ENCODE data around the gene TNFSF4. TPM values are rescaled to one million over a fixed set of nuclear protein-coding genes. Genes with fewer than 3 reads are reported as not detected.
"Not testable (repeated sequence)": the region's sequence is repeated elsewhere in the genome, so short reads cannot be mapped to it uniquely, and the experiment has no call there.

Gene TNFSF4
- total RNA-seq, 3 donors from 2014 or later: 0.82 to 2.1 (median 0.89) TPM

DNA sequence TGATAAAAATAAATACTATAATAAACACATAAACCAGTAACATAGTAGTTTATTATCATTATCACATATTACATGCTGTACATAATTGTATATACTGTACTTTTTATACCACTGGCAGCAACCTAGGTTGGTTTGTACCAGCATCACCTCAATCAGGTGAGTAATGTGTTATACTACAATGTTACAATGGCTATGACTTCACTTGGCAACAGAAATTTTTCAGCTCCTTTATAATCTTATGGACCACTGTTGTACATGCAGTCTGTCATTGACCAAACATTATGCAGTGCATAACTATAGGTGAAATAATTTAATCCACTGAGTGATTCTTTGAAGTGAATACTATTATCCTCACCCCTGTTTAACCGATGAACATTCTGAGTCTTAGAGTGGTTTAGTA lies 44.5 kb downstream of the TNFSF4 start:
- no peak for ATAC-seq
- no peak for TF ChIP-seq CTCF (IDR thresholded peaks at IDR 0.05)
- intact Hi-C loops (cut with DNase I, micrococcal nuclease): no loop called here
- no peak overlapping the region for H3K4me3 ChIP-seq
- DNase-seq: no peak
- H3K36me3 ChIP-seq (ENCODE audit: low read depth): no peaks in the 10 kb centered on the region
- H3K9me3 ChIP-seq: no peaks in the 10 kb centered on the region
- no peaks in the 10 kb centered on the region for H3K4me1 ChIP-seq (ENCODE audit: low read depth)

DNA sequence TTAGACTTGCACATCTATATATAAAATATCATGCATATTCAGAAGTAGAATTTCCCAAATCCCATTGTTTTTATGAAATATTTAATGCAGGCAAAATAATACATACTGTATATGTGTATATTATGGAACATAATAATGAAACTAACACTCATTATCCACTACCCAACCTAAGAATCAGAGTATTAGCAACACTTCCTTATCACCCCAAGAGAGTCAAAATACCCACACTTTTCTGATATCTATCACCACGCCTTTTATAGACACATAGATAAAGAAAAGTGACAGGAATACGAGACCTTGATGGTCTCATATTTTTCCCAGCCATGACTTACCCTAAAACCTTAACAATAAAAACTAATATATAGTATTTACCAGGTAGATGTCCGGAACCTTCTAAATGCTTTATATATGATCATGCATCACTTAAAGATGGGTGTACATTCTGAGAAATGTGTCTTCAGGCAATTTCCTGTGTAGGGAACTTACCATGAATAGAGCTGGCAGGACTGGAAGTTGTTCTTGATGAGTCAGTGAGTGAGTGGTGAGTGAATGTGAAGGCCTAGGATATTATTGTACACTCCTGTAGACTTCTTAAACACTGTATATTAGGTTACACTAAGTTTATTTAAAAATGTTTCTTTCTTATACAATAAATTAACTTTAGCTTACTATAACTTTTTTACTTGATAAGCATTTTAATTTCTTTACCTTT lies 45.5 kb downstream of the TNFSF4 start:
- no peak for TF ChIP-seq CTCF (IDR thresholded peaks at IDR 0.05)
- Histone ChIP-seq H3K4me3 (no peak overlapping the region), H3K9me3 (no peaks in the 10 kb centered on the region), H3K36me3 (ENCODE audit: low read depth) (no peaks in the 10 kb centered on the region), H3K4me1 (ENCODE audit: low read depth) (no peaks in the 10 kb centered on the region)
- DNase-seq: no peak
- ATAC-seq: no peak
- intact Hi-C loops (cut with DNase I, micrococcal nuclease): no loop called here

- DNase-seq; H3K4me1 ChIP-seq (ENCODE audit: low read depth); intact Hi-C loops (cut with DNase I, micrococcal nuclease); H3K4me3 ChIP-seq; ATAC-seq; H3K9me3 ChIP-seq; H3K36me3 ChIP-seq (ENCODE audit: low read depth): not testable (repeated sequence)
These were observed 53.2 kb downstream of the TNFSF4 start for GRCh38 chr1:173153964-173154363.

DNA sequence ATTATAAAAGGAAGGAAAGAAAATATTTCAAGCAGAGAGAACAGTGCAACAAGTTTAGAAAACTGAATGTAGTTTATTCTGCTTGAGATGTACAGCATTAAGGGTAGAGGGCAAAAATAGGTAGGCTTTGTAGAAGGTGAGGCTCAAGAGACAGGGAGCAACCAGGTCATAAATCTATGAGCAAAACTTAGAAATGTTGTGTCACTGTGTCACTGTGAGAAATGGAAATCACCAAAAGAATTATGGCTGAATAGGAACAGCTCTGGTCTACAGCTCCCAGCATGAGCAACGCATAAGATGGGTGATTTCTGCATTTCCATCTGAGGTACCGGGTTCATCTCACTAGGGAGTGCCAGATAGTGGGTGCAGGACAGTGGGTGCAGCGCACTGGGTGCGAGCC lies 53.6 kb downstream of the TNFSF4 start:
- intact Hi-C loops (cut with DNase I, micrococcal nuclease): no loop called here
- Histone ChIP-seq H3K36me3 (ENCODE audit: low read depth) (no peaks in the 10 kb centered on the region), H3K9me3 (peaks cover 4% of the 10 kb centered on the region), H3K4me1 (ENCODE audit: low read depth) (no peaks in the 10 kb centered on the region), H3K4me3 (no peak overlapping the region)
- no peak for ATAC-seq
- no peak for TF ChIP-seq CTCF (IDR thresholded peaks at IDR 0.05)
- no peak for DNase-seq

- H3K4me1 ChIP-seq (ENCODE audit: low read depth): no peaks in the 10 kb centered on the region
- TF ChIP-seq CTCF (IDR thresholded peaks at IDR 0.05): no peak
- no peak overlapping the region for H3K4me3 ChIP-seq
- intact Hi-C loops (cut with DNase I, micrococcal nuclease): no loop called here
- no peaks in the 10 kb centered on the region for H3K36me3 ChIP-seq (ENCODE audit: low read depth)
- DNase-seq (no peak), ATAC-seq (no peak)
- H3K9me3 ChIP-seq: peaks cover 4% of the 10 kb centered on the region
These were observed 54.5 kb downstream of the TNFSF4 start for GRCh38 chr1:173152598-173152997.

GRCh38 chr1:173150795-173151194 lies 56.3 kb downstream of the TNFSF4 start:
- intact Hi-C loops (cut with DNase I, micrococcal nuclease): no loop called here
- ATAC-seq (no peak), DNase-seq (no peak)
- H3K36me3 ChIP-seq (ENCODE audit: low read depth): no peaks in the 10 kb centered on the region
- no peak overlapping the region for H3K4me3 ChIP-seq
- no peak for TF ChIP-seq CTCF (IDR thresholded peaks at IDR 0.05)
- H3K9me3 ChIP-seq: peaks cover 4% of the 10 kb centered on the region
- no peaks in the 10 kb centered on the region for H3K4me1 ChIP-seq (ENCODE audit: low read depth)
